GM21825 (cell line): ENCODE measurements around the gene BCAS4.
"Not testable (repeated sequence)": the region's sequence is repeated elsewhere in the genome, so short reads cannot be mapped to it uniquely, and the experiment has no call there.

Experiments used
- ATAC-seq: cut with Tn5 transposase; IDR thresholded peaks from one replicate; pipeline ENCODE4 v1.9.1; 2021; ENCODE audit warnings: mild to moderate bottlenecking, moderate library complexity; ENCODE audit not compliant: unreplicated experiment

Gene BCAS4

GRCh38 chr20:50771419-50772080 lies 23.3 kb upstream of the BCAS4 start:
- ATAC-seq = not testable (repeated sequence)

- ATAC-seq = no peak
These were observed 22.3 kb upstream of the BCAS4 start for GRCh38 chr20:50772420-50773185.

DNA sequence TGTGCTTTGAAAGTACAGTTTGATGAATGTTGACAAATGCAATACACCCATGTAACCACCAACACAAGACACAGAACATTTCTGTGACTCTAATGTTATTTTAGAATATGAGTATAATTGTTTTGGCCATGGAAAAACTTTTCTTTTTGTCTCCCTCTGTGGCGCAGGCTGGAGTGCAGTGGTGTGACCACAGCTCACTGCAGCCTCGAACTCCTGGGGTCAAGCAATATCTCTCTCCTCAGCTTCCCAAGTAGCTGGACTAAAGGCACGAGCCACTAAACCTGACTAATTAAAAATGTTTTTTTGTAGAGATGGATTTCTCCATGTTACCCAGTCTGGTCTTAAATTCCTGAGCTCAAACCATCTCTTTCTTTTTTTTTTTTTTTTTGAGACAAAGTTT lies 20.3 kb upstream of the BCAS4 start:
- no peak for ATAC-seq

DNA sequence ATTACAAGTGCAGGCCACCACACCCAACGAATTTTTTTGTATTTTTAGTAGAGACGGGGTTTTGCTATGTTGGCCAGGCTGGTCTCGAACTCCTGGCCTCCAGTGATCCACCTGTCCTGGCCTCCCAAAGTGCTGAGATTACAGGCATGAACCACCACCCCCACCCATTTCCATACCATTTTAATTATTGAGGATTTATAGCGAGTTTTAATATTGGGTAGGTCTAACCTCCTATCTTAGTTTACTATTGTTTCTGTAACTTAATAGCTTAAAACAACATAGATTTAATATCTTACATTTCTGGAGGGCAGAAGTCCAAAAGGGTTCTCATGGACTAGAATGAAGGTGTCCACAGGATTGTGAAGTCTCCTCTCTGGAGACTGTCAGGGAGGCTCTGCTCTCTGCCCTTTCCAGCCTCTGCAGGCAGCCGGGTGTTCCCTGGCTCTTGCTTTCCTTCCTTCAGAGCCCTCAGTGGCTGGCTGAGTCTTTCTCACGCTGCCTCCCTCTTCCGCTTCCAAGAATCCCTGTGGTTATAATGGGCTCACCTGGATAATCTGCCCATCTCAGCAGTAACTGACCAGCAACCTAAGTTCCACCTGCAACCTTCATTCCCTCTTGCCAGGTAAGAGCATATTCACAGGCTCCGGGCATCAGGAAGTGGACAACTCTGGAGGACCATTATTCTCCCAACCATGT lies 18.6 kb upstream of the BCAS4 start:
- ATAC-seq = no peak

DNA sequence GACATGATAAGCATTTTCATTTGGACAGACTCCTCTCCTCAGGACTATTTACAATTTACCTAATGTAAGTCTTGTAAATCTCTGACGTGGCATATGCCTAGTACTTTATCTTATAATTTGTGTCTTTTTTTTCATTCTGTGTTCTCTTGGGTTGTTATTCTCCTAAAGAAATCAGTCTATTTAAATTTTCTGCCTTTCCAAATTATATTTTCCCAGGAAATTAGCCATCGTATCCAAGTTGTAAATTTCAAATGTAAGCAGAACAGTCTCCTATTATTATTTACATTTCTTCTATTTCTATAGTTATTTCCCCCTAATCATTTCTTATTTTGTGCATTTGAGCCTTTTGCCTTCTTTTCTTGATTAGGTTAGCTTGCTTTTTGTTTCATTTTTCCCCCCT lies 17.5 kb upstream of the BCAS4 start:
- no peak for ATAC-seq

- not testable (repeated sequence) for ATAC-seq
These were observed 15.9 kb upstream of the BCAS4 start for GRCh38 chr20:50778994-50779393.

- no peak for ATAC-seq
These were observed 11.5 kb upstream of the BCAS4 start for GRCh38 chr20:50783390-50783789.

DNA sequence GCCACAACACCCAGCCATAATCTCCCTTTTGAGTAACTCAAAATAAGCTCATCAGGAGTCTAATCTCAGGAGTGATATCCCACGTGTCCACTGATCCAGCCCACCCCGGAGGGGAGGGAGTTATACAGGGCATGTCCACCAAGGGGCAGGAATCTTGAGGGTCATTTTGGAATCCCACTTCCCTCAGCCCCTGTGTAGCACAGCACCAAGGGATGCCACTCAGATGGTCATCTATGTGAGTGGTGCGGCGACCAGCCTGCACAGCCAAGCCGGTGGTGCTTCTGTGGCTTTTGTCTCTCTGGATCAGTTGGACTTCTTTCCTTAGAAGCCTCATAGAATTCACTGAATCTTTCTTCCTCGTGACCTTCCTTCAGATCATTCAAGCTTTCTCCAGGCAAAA lies 11.0 kb upstream of the BCAS4 start:
- no peak for ATAC-seq

GRCh38 chr20:50784464-50784863 lies 10.4 kb upstream of the BCAS4 start:
- no peak for ATAC-seq

- ATAC-seq = no peak
These were observed 8.2 kb upstream of the BCAS4 start for GRCh38 chr20:50786703-50787102.

- ATAC-seq = no peak
These were observed 7.7 kb upstream of the BCAS4 start for GRCh38 chr20:50787181-50787580.

- ATAC-seq = no peak
These were observed 6.5 kb upstream of the BCAS4 start for GRCh38 chr20:50788045-50788991.

- ATAC-seq = no peak
These were observed 4.8 kb upstream of the BCAS4 start for GRCh38 chr20:50789968-50790650.

DNA sequence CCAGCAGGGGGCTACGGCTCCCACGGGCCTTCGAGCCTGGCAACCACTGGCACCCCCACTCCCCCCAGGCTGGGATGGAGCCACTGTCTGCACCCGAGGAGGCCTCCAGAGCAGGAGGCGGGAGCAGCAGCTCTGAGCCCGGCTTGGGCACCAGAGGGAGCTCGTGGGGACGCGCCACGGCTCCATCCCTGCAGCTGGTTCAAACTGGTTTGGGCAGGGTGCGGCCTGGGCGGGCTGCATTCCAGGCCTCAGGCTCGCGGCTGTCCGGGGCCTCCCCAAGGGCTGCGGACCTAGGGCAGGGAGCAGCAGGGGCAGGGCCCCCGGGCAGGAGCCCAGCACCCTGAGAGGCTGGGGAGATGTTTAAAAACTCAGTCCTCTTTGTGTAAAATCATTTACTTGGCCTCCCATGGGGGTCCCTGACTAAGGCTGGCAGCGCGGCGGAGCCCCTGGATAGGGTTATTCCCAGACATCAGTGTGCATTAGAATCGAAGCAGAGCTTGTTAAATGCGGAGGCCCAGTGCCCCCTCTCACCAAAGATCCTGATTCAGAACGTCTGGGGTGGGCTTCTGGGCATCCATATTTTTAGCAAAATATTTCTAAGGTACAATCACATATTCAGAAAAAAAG lies 4.1 kb upstream of the BCAS4 start:
- peak; percentile 55 for ATAC-seq

DNA sequence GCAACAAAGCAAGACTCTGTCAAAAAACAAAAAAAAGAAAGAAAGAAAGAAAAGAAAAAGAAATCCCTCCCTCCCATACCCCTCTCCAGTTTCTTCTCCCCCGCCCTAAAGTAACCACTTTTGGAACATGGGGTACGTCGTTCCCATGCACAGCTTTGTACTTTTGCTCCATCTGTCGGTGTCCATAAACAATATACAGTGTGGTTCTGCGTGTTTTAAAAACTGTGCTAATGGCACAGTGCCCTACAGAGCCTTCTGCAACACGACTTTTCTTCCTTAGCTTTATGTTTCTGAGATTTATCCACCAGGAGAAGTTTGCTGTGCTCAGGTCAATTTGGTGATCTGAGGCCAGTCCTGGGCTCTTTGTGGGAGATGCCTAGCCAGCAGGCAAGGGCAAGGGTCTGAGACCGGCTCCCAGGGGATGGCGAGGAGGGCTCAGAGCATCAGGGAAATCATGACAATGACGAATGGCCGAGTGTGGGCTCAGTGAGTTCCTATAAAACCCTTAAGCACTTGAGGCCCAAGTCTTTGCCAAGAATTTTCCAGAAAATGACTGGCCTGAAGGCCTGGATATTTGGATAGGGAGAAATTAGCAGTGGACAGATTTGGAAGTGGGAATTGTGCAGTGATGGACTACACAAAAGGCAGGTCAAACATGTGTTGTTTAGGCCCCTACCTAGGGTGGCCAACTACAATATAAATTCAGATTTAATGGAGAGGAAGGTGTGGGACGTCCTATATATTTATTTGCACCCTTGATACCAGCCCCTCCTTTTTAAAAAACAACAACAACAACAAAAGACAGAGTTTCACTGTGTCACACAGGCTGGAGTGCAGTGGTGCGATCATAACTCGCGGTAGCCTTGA lies 1.9 kb upstream of the BCAS4 start:
- no peak for ATAC-seq

DNA sequence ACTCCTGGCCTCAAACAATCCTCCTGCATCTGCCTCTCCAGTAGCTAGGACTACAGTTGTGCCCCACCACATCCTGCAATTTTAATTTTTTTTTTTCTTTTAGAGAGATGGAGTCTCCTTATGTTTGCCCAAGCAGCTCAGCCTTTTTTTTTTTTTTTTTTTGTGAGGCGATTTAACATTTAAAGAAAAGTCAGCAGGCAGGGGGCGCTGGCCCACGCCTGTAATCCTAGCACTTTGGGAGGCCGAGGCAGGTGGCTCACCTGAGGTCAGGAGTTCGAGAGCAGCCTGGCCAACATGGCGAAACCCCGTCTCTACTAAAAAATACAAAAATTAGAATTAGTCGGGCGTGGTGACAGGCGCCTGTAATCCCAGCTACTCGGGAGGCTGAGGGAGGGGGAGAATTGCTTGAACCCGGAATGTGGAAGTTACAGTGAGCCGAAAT lies 1.3 kb upstream of the BCAS4 start:
- ATAC-seq = not testable (repeated sequence)

DNA sequence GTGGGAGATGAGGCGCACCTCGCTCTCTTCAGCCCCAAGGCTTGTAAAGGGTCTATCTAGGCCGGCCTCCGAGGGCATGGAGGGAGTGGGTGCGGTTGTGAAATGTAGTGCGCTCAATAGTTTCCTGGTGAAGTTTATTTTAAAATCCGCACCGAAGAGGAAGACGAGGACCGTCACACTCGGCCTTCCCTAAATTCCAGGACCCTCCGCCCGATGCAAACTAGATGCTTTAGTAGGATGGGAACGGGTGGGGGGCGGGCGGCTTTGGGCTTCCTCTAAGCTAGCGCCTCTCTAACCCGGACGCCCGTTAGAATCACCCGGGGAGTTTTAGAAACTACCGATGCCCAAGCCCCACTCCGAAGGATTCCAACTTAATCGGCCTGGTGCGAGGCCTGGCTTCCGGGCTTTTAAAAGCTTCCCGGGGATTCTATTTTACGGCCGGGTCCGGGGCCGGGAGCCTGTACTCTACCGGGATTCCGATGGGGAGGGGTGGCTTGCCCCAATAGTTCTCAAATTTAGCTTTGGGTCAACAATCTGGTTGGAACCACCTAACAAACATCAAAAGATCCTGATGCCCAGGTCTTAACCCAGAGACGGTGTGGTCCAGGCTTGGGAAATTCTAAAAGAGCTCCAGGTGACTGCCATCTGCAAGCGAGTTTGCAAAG lies 548 bp upstream of the BCAS4 start:
- ATAC-seq = peak; percentile 1

- no peak for ATAC-seq
These were observed 2.3 kb downstream of the BCAS4 start for GRCh38 chr20:50797142-50797541.
